ENCODE data around the gene KRT85. TPM values are rescaled to one million over a fixed set of nuclear protein-coding genes. Genes with fewer than 3 reads are reported as not detected.

KRT85 gene
- polyA plus RNA-seq, 4 donors, result 0.12 TPM; not detected in 3

DNA sequence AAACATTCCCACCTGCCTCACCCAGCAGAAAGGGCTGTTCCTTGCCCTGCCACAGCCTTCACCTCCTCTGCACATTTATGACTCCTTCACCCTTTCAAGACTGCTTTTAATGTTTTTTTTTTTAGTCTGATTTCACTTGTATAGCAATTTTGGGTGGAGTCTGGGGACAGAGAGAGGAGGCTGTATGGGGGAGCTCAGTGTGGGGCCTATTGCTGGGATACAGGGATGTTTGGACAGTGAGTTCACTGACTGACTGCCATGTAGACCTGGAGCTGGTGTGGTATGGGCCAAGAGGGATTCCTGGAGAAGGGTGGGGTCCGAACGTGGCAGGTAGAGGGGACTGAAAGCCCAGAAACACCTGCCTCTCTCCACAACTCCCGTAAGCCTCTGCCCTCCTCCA is 1.9 kb upstream of the KRT85 start:
- DNase-seq (ENCODE audit: low read depth in 4 of 4, low spot score in 3 of 4), result no peak

DNA sequence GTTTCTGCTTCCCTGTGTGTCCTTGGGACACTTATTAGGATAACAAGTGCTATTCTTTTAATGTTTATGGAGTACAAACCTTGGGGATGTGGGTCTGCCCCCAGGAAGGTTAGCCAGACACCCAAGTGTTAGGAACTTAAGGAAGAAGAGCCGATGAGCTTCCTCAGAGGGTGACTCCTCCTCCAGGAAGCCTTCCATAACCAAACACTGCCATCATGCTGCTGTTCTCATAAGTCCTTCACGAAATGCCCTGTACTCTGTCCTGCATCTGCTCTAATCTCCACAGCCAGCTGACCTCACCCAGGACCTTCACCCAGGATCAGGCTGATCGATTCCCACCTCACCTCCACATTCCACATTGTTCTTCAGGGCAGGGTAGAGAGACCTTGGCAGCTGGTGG is 1.2 kb upstream of the KRT85 start:
- DNase-seq (ENCODE audit: low read depth in 4 of 4, low spot score in 3 of 4), result no peak

DNA sequence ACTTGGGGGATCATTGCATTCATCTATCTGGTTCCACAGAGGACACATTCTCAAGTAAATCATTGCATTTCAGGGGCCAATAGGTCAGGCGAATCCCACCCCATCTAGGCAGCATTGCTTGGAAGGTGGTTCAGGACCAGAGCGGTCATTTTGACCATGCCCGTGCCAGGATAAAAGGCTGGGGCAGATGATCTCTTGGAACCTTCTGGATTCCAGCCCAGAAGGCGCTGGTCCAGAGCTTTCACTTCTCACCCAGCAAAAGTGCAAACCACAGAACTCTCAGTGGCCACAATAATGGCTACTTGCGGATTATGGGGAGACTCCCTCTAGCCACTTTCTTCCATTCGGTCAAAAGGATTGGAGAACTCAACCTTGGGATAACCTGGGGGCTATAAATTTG is 595 bp upstream of the KRT85 start:
- DNase-seq (ENCODE audit: low read depth in 4 of 4, low spot score in 3 of 4), result no peak

DNA sequence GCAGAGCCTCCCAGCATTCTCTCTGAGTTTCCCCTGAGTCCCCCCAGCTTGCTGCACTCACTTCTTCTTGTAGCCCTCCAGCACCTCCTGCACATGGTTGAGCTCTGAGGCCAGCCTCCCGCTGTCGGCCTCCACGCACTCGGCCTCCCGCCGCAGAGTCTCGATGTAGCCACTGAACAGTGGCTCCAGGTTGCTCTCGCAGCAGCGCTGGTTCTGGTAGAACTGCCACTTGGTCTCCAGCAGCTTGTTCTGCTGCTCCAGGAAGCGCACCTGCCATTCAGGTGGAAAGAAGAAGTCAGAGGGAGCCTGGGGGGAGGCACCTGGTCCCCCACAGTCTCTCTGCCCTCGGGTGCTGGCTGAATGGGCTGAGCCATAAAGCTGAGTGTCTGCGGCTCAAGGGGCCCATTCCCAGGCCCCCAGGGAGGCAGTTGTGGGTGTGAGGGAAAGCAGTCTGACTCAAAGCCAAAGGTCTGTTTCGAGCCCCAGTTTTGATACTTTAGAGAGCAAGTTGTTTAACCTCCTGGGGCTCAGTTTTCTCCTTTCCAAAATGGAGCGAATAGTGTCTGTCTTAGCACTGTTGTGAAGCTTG is 2.3 kb downstream of the KRT85 start:
- no peak for DNase-seq (ENCODE audit: low read depth in 4 of 4, low spot score in 3 of 4)

DNA sequence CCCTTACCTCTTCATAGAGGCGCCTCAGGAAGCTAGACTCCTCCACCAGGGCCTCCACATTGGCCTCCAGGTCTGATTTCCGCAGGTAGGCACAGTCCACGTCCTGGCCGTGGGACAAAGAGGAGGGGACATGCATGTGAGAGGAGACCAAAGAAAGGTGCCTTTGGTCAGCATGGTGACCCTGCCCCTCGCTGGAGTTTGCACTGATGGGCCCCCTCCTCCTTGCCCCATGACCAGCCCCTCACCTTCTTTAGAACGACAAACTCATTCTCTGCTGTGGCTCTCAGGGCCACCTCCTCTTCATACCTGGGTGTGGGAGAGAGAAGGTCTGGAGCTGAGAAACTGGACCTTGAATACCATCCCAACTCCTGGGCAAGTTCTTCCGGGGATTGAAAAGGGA is 3.2 kb downstream of the KRT85 start:
- DNase-seq (ENCODE audit: low read depth in 4 of 4, low spot score in 3 of 4), result no peak

DNA sequence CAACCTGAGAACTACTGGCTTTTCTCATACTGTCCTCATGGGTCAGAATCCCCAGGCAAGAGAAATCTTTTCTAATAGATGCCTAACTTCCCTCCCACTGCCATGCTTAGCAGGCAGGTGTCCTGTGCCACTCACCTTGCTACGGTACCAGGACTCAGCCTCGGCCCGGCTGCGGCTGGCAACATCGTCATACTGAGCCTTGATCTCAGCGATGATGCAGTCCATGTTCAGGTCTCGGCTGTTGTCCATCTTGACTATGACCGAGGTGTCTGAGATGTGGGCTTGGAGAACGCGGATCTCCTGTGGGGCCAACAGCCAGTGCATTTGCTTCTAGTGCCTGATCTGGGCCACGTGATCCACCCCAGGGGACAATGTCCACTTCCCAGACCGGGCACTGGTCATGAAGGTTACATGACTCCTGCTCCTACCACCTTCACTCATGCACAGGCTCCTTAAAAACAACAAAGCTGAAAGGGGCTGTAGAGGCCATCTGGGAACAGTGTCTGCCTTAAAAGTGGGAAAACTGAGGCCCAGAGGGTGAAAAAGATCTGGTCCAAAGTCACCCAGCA is 4.1 kb downstream of the KRT85 start:
- DNase-seq (ENCODE audit: low read depth in 4 of 4, low spot score in 3 of 4), result no peak

DNA sequence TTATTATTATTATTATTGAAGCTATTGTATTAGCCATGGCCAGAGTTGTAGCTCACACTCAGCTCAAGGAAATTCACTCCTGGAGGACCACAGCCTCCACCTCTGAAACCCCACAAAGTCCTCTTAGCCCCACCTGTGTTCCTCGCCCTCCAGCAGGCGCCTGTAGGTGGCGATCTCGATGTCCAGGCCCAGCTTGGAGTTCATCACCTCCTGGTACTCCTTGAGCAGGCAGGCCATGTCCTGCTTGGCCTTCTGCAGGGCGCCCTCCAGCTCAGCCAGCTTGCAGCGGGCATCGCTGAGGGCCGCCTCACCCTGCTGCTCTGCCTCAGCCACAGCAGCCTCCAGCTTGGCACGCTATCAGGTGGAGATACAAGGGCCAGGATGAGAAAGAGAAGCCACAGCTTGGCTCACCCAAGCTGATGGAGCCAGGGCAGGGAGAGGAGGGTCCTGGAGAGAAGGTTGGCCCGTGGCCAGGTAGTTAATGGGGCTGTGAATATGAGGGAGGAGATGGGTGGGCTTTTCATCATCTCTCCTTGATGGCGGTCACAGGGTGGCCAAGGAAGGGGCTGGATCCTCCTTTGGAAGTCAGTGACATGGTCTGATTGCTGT is 5.1 kb downstream of the KRT85 start:
- no peak for DNase-seq (ENCODE audit: low read depth in 4 of 4, low spot score in 3 of 4)

DNA sequence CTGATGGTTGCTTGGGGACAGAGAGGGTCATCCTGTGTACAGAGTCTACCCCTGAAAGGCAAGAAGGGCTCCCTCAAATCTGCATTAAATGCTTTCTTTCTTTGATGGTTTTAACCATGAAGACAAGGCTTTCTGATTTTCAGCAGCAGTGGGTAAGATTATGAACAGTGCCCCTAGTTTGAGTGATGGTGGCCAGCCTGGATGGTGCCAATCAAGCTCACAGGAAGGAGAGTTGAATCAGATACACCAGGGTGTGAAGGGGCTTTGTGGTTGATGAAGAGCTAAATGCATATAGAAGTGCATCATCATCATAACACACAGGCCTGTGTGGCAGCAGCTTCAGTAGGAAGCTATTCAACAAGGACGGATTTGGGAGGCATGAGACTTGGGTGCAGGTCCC is 5.7 kb downstream of the KRT85 start:
- no peak for DNase-seq (ENCODE audit: low read depth in 4 of 4, low spot score in 3 of 4)

DNA sequence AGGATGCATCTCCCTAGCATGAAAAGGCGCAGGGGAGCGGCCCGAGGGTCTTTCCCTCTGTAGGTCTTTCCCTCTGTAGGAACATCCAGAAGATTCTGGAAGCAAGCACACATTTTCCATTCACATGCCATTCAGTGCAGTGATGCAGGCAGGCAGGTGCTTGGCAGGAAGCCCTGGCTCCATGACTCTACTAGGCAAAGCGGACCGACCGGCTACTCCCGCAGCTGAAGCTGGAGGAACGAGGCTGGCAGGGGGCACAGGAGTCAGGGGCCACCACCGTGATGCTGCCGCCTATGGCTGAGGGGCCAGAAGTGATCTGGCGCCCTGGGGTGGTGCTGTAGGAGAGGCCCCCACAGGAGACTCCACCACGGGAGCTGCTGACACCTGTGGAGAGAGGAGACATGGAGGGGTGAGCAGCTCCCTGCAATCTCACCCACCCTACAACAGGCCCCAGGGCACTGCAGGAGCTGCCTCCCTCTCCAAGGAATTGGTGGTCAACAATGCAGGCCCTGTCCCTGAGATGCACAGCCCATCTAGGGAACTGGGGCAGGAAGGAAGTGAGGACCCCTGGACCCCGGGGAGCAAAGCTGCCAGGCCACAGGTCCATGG is 6.5 kb downstream of the KRT85 start:
- DNase-seq (ENCODE audit: low read depth in 4 of 4, low spot score in 3 of 4), result no peak

DNA sequence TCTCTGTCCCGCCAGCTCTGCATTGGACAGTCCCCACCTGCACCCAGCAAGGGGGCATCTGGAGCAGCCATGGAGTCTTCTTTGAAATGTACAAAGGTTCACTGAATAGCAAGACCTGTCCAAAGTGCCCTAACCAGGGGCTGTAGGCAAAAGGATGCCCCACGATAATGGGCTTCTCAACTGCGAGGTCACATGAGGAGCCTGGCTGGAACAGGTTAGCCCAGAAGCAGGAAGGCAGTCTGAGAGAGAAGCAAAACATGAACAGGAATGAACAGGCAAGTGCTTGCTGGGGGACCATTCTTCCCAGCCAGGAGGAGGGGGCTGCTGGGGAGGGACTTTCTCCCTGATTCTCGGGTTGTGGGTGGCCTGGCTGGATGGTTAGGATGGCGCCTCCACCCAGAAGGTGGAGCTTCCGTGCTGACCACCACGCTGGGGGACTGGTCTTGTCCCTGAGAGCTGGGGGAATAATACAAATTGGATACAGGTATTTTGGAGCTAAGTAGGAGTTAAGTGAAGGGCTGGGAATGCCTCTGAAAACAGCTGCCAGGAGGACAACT is 7.1 kb downstream of the KRT85 start:
- no peak for DNase-seq (ENCODE audit: low read depth in 4 of 4, low spot score in 3 of 4)

DNA sequence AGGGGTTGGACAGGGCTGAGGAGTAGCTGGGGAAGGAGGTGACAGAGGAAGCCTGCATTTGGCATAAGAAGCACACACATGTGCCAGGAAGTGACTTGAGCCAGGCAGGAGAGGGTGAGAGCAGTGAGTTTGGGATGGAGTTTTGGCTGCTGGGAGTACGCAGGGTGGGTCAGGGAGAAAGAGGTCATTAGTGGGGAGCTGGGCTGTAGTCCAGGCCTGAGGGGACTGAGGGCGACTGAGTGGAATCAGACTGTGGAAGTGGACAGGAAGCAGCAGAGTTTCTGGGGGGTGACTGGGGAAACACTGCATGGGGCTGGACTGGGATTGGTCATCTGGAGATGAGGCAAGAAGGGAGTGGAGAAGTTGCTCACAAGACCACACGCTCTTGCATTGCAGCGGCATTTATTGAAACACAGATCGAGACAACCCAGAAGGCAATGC is 7.6 kb downstream of the KRT85 start:
- no peak for DNase-seq (ENCODE audit: low read depth in 4 of 4, low spot score in 3 of 4)

DNA sequence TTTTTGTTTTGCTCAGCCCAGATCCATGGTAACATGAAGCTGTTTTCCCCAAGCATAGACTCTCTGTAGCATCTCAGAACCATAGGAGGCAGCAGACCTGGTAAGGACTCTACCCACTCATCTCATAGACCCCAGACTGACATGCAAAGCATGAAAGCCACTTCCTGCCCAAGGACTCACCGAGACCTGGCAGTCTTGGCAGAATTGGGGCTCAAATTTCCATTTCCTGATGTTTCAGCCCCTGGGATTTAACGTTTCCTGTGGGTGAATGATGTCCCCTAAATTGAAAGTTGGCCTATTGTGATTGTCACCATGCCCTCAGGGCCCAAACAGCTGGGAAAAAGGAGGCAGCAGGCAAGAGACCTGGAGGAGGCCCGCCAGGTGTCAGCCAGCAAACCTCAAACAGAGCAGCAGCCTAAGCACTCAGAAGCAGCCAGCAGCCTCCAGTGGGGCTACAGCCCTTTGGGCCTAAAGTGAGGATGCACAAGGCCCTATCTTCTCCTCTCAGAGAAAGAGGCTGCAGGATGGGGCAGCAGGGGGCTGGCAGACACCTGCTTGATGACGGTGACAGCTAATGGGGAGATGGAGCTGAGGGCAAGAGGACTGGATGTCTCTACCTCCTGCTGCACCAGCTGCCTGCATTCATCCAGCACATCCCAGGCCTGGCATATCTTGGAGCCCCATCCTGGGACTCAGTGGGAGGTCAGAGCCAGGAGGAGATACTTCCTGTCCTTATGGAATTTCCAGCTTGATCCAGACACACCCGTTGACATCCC is 8.5 kb downstream of the KRT85 start:
- no peak for DNase-seq (ENCODE audit: low read depth in 4 of 4, low spot score in 3 of 4)

DNA sequence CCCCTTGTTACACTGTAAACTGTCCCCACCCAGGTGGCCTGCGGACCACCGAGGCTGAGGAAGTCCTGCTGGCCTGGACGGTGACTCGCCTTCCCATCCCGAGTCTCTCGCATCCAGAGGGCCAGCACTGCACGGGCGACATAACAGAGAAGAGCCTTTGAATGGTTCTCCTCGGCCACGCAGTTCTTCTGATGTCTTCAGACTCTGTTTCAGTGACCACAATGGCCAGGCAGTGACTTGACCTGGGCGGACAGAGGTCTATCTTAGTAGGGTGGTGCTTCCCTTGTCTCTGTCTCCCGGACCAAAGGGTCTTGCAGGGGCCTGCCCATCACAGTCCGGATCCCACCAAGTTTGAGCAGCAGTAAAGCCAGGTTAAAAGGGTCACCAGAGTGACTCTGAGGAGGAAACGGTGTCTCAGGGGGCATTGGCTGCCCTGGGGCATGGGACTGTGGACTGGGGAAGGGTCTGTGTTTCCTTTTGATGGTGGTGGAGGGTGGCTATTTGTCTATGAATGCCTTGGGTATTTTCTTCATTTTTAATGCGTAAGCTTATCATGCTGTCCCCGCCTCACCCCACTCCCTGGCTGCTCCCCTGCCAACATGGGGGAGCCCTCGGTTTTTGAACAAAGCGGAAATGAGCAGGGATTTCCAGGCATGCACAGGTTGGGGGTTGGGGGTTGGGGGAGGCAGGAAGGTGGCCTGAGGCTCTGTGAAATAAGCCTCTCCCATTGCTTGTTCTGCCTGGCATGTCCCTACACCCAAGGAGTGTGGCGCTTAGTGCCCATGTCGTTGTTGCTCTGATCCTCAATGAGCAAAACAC is 10.3 kb downstream of the KRT85 start:
- no peak for DNase-seq (ENCODE audit: low read depth in 4 of 4, low spot score in 3 of 4)

DNA sequence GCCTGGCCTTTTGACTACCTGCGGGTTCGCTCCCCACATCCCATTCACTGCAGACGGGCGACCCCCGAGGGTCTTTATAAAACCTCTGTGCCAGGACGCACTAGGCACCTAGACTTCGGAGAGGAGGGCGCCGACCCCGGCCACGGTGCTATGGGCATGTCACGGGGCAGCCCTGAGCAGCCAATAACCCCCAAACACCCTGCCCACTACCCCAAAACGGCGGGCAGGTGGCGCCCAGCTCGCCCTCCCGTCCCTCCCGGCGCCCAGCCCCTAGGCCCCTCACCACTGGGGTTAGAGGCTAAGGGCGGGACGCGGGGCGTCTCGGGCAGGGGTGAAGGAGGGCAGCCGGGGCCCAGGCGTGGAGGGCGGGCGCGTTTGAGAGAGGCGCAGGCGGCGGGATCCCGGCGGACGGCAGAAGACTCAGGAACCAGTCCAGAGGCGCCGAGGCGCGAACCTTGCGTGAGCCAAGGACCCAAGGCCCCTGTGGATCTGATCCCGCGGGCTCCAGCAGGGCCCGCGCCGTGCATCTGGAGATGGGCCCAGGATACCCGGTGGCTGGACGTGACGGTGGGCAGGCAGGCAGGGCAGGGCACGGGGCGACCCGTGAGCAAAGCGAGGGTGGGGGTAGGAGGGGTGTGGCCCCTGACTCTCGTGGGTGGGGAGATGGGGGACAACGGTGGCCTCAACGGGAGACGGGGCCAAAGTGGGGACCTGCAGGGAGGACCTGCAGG is 11.1 kb downstream of the KRT85 start:
- no peak for DNase-seq (ENCODE audit: low read depth in 4 of 4, low spot score in 3 of 4)

DNA sequence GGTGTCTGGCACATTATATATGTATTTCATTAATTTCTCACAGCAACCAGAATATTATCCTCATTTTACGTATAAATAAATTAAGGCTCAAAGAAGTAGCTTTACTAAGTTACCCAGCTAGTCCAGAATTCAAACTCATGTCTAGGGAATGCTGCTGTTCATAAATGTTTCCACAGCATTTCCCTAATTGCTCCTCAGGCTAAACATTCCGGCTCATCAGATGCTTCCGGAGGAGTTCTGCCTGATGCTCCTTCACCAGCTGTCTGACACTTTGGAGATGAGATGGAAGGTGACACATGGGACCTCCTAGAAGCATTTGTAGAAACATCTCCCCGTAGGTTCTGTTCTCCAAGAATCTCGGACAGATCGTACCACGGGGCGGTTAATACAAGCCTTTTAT is 12.1 kb downstream of the KRT85 start:
- no peak for DNase-seq (ENCODE audit: low read depth in 4 of 4, low spot score in 3 of 4)

DNA sequence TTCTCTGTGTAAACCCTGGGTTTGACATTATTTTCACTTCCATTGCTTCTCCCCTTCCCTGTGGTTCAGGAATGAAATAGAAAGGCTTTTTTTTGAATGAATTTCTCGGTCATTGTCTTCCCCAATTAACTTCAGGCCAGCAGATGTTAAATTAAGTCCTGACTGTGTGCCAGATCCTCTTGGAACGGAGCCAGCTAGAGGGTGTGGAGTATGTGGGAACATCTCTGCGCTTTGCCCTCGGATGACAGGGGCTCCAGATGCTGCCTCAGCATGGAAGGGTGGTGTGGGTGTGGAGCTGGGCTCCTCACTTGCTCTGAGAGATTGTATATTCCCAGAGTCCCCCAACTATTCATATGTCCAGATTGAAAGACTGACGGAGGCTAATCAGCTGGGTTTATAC is 13.1 kb downstream of the KRT85 start:
- DNase-seq (ENCODE audit: low read depth in 4 of 4, low spot score in 3 of 4), result no peak

DNA sequence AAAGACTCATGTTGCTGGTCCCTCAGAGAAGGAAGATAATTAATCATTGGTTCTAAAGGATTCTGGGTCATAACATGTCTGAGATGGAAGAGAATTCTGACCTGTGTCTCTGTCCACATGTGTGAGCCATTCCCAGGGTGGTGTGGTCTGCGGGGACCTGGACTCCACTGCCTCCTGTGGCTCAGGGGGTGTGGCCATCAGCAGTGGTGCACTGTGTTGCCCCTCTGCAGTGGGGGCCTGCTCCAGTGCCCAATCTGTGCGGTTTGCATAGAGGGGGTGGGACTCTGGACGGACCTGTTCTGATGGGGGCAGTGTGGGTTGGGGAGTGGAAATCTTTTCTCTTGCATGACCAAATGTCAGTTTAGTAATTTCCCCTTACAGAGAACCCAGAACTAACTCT is 13.5 kb downstream of the KRT85 start:
- no peak for DNase-seq (ENCODE audit: low read depth in 4 of 4, low spot score in 3 of 4)

DNA sequence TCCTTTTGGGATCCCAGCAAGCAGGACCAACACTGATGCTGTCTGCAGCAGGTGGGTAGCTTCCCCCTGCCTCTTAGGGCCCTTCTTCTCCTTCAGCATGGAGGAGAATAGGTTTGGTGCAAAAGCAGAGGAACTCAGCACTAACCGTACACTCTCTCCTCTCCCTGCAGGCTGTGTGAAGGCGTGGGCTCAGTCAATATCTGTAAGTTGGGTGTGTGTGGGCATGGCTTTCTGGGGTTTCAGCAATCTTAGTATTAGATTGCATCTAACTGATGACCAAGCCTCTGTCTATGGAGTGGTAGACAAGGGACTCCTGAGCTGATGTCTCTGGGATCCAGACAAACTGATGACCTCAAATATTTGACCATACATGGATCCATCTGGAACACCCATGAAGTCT is 14.3 kb downstream of the KRT85 start:
- no peak for DNase-seq (ENCODE audit: low read depth in 4 of 4, low spot score in 3 of 4)

DNA sequence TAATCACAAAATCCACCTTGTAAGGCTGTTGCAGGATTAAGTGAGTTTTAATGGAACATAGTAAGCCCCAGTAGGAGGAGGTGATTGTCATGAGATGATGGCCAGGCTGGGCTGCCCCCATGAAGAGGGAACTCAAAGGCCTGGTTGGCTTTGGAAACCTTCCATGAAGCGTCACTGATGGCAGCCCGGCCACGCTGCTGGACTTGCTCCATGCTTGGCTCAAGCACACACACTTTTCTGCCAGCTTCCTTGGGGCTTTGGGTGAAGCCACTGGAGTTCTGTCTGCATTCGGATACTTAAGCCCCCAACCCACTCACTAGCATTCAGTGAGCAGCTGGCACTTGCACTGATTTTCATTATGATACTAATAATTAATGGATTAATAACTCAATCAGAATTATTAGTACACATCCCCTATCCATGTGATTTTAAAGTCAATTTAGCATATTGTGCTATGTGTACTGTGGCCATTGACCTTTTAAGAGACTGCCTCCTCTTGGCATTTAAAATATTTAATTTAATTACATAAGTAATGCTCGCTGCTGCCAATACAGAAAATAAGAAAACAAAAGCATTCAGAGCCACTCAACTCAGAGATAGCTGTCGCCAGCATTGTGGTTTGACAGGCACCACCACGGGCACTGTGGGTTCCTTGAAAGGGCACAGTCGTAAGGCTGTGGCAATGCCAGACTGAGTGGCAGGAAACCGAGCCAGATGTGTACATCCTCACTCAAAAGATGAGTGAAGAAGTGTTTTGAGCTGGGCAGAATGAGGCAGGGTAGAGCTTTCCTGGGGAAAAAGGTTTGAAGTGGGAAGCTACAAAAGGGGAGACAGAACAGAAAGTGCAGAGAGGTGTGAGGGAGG is 15.9 kb downstream of the KRT85 start:
- DNase-seq (ENCODE audit: low read depth in 4 of 4, low spot score in 3 of 4), result no peak
